ENCODE results near the gene RAB35. TPM values are rescaled to one million over a fixed set of nuclear protein-coding genes. Genes with fewer than 3 reads are reported as not detected.

RAB35 gene
- total and polyA plus RNA-seq, 2 donors (not counting 1 experiment from before 2014, with no cell fraction given) = 20.4 to 52.9 TPM

- H3K4me3 ChIP-seq (ENCODE audit: control extremely low read depth in 1 of 5, extremely low read depth in 1 of 5, insufficient read depth in 1 of 5, low read depth in 2 of 5, low read length in 4 of 5) = no peak overlapping the region
- H3K27ac ChIP-seq (ENCODE audit: low read length in 2 of 2) = peak overlapping the region; percentile 37 to 62
- DNase-seq (no peak), ATAC-seq (ENCODE audit: low read depth) (no peak)
- H3K4me1 Mint-ChIP-seq = peaks cover 22% of the 10 kb centered on the region
- peaks cover 20 to 31% of the 10 kb centered on the region in 2 donors for H3K4me1 ChIP-seq (ENCODE audit: control insufficient read depth in 2 of 2, insufficient read depth in 2 of 2, low read length in 2 of 2)
- no peaks in the 10 kb centered on the region for H3K9me3 ChIP-seq (ENCODE audit: control extremely low read depth in 1 of 3, control insufficient read depth in 2 of 3, insufficient read depth in 1 of 3, low read length in 2 of 3)
- H2AFZ ChIP-seq (ENCODE audit: insufficient read depth, low read depth, low read length, poor library complexity, severe bottlenecking) = no peak overlapping the region
- WGBS (ENCODE audit: insufficient coverage) = 92% methylated on average over 8 of the region's 9 CpGs
- peaks cover 5 to 93% of the 10 kb centered on the region in 2 experiments for H3K36me3 ChIP-seq (replicated peaks in 1 of 2; ENCODE audit: control extremely low read depth in 1 of 2, control insufficient read depth in 1 of 2, extremely low read depth in 1 of 2, insufficient read depth in 2 of 2, low read length in 1 of 2)
- H3K79me2 ChIP-seq (ENCODE audit: control insufficient read depth, insufficient read depth, low read length) = no peaks in the 10 kb centered on the region
- peak overlapping the region; percentile 60 for H3K4me2 ChIP-seq (replicated peaks; ENCODE audit: low read depth, low read length, poor library complexity, severe bottlenecking)
- H4K20me1 ChIP-seq (ENCODE audit: control insufficient read depth, insufficient read depth, low read length, poor library complexity, severe bottlenecking) = peaks cover 10% of the 10 kb centered on the region
- H3K27me3 Mint-ChIP-seq = no peaks in the 10 kb centered on the region
- H3K4me3 Mint-ChIP-seq = peak overlapping the region; percentile 20
- H3K27ac Mint-ChIP-seq = peak overlapping the region; percentile 80
- peak overlapping the region; percentile 0 for H3K9ac ChIP-seq (ENCODE audit: low read length)
- no peak for TF ChIP-seq EZH2 (IDR thresholded peaks at IDR 0.05; ENCODE audit: borderline replicate concordance, insufficient read depth, low read depth, low read length, poor library complexity, severe bottlenecking)
- no peak for TF ChIP-seq CTCF (IDR thresholded peaks at IDR 0.05)
- intact Hi-C loops (cut with micrococcal nuclease) = loop anchor here (2.0 kb wide), 1 partner anchor 15 kb away; the partner anchor contains the start of gene RAB35
- ChIA-PET POLR2A (interaction anchor here (1.8 kb wide), 1 partner anchor 14 kb away, joined by 22 read pairs; the partner anchor contains the start of gene RAB35), CTCF (interaction anchor here (0.5 to 1.4 kb wide), 4 partner anchors 15 to 1888 kb away, joined by 3 read pairs; partner anchors contain the start of gene RAB35)
- H3K27me3 ChIP-seq (replicated peaks in 1 of 4; ENCODE audit: control extremely low read depth in 1 of 4, control insufficient read depth in 3 of 4, insufficient read depth in 4 of 4, low read length in 3 of 4) = no peaks in the 10 kb centered on the region
- H3K9me3 Mint-ChIP-seq (ENCODE audit: insufficient read depth) = no peaks in the 10 kb centered on the region
Measured at GRCh38 chr12:120132054-120132836, 15.7 kb upstream of the RAB35 start.

- no peaks in the 10 kb centered on the region for H3K27me3 ChIP-seq (replicated peaks in 1 of 4; ENCODE audit: control extremely low read depth in 1 of 4, control insufficient read depth in 3 of 4, insufficient read depth in 4 of 4, low read length in 3 of 4)
- no peak overlapping the region for H3K4me2 ChIP-seq (replicated peaks; ENCODE audit: low read depth, low read length, poor library complexity, severe bottlenecking)
- H4K20me1 ChIP-seq (ENCODE audit: control insufficient read depth, insufficient read depth, low read length, poor library complexity, severe bottlenecking) = peaks cover 10% of the 10 kb centered on the region
- Mint-ChIP-seq H3K4me1 (peaks cover 22% of the 10 kb centered on the region), H3K27me3 (no peaks in the 10 kb centered on the region), H3K9me3 (ENCODE audit: insufficient read depth) (no peaks in the 10 kb centered on the region), H3K27ac (no peak overlapping the region), H3K4me3 (no peak overlapping the region)
- peaks cover 20 to 31% of the 10 kb centered on the region in 2 donors for H3K4me1 ChIP-seq (ENCODE audit: control insufficient read depth in 2 of 2, insufficient read depth in 2 of 2, low read length in 2 of 2)
- H2AFZ ChIP-seq (ENCODE audit: insufficient read depth, low read depth, low read length, poor library complexity, severe bottlenecking) = no peak overlapping the region
- H3K4me3 ChIP-seq (ENCODE audit: control extremely low read depth in 1 of 5, extremely low read depth in 1 of 5, insufficient read depth in 1 of 5, low read depth in 2 of 5, low read length in 4 of 5) = no peak overlapping the region
- no peak overlapping the region for H3K9ac ChIP-seq (ENCODE audit: low read length)
- H3K27ac ChIP-seq (ENCODE audit: low read length in 2 of 2) = no peak overlapping the region
- no peak for ATAC-seq (ENCODE audit: low read depth)
- H3K79me2 ChIP-seq (ENCODE audit: control insufficient read depth, insufficient read depth, low read length) = no peaks in the 10 kb centered on the region
- ChIA-PET POLR2A (no interaction called here), CTCF (interaction anchor here (1.4 kb wide), 1 partner anchor 14 kb away, joined by 3 read pairs; the partner anchor contains the start of gene RAB35)
- H3K36me3 ChIP-seq (replicated peaks in 1 of 2; ENCODE audit: control extremely low read depth in 1 of 2, control insufficient read depth in 1 of 2, extremely low read depth in 1 of 2, insufficient read depth in 2 of 2, low read length in 1 of 2) = peaks cover 4 to 89% of the 10 kb centered on the region in 2 experiments
- DNase-seq = no peak
- no peak for TF ChIP-seq CTCF (IDR thresholded peaks at IDR 0.05)
- TF ChIP-seq EZH2 (IDR thresholded peaks at IDR 0.05; ENCODE audit: borderline replicate concordance, insufficient read depth, low read depth, low read length, poor library complexity, severe bottlenecking) = no peak
- 98% methylated on average over 15 of the region's 15 CpGs for WGBS (ENCODE audit: insufficient coverage)
- no peaks in the 10 kb centered on the region for H3K9me3 ChIP-seq (ENCODE audit: control extremely low read depth in 1 of 3, control insufficient read depth in 2 of 3, insufficient read depth in 1 of 3, low read length in 2 of 3)
- intact Hi-C loops (cut with micrococcal nuclease) = no loop called here
Measured at GRCh38 chr12:120131116-120131515, 14.6 kb upstream of the RAB35 start.
